ENCODE results near the gene SLC13A1. TPM values are rescaled to one million over a fixed set of nuclear protein-coding genes. Genes with fewer than 3 reads are reported as not detected.
A peak's percentile ranks its signal among the peaks of the same experiment; 100 is the strongest.
"Not testable (repeated sequence)": the region's sequence is repeated elsewhere in the genome, so short reads cannot be mapped to it uniquely, and the experiment has no call there.

Gene SLC13A1
- total RNA-seq, 2 donors from 2014 or later = under 0.01 TPM; not detected in 1

- Histone ChIP-seq H3K27me3 (no peaks in the 10 kb centered on the region), H3K9me3 (no peaks in the 10 kb centered on the region), H3K27ac (no peak overlapping the region), H3K4me1 (peaks cover 3% of the 10 kb centered on the region), H3K36me3 (replicated peaks in 1 of 2; ENCODE audit: insufficient read depth in 1 of 2, low read depth in 2 of 2) (no peaks in the 10 kb centered on the region), H3K4me3 (no peak overlapping the region)
- no peak for TF ChIP-seq CTCF (IDR thresholded peaks at IDR 0.05)
- TF ChIP-seq POLR2A (IDR thresholded peaks at IDR 0.05) = no peak
- DNase-seq (peak in 2 of 4 donors; percentile 23 to 34), ATAC-seq (peak; percentile 35)
- WGBS, 2 donors = 65 to 68% methylated on average over 4 of the region's 4 CpGs
- intact Hi-C loops (cut with DNase I) = no loop called here
These were observed 31.5 kb upstream of the SLC13A1 start for GRCh38 chr7:123231021-123232000.

GRCh38 chr7:123230603-123231002 lies 30.8 kb upstream of the SLC13A1 start:
- intact Hi-C loops (cut with DNase I) = no loop called here
- TF ChIP-seq CTCF (IDR thresholded peaks at IDR 0.05) = no peak
- no peak for TF ChIP-seq POLR2A (IDR thresholded peaks at IDR 0.05)
- no peak overlapping the region for H3K4me3 ChIP-seq
- ATAC-seq = no peak
- H3K27ac ChIP-seq = no peak overlapping the region
- no peaks in the 10 kb centered on the region for H3K27me3 ChIP-seq
- DNase-seq = no peak
- H3K4me1 ChIP-seq = peaks cover 3% of the 10 kb centered on the region
- no peaks in the 10 kb centered on the region for H3K9me3 ChIP-seq
- WGBS, 2 donors = 80 to 81% methylated on average over 11 of the region's 11 CpGs
- H3K36me3 ChIP-seq (replicated peaks in 1 of 2; ENCODE audit: insufficient read depth in 1 of 2, low read depth in 2 of 2) = no peaks in the 10 kb centered on the region

DNA sequence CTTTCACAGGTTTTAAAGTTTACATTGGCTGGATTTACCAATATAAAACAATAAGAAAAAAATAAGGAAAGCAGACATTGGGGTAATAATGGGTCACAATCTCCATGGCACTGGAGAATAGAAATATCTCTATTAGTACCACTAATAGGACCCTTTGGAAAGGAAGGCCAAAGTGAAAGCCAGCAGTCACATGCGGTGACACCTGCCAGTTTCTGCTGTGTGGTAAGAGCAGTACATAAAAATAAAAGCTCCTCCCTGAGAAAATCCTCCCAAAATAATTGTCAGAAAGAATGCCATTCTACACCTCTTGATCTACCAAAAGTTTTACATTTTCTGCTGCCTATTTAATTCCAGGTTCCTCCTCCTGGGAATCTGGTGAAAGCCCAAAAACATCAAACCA lies 30.4 kb upstream of the SLC13A1 start:
- Histone ChIP-seq H3K36me3 (replicated peaks in 1 of 2; ENCODE audit: insufficient read depth in 1 of 2, low read depth in 2 of 2) (no peaks in the 10 kb centered on the region), H3K4me3 (no peak overlapping the region), H3K4me1 (peaks cover 3% of the 10 kb centered on the region), H3K9me3 (no peaks in the 10 kb centered on the region), H3K27ac (no peak overlapping the region), H3K27me3 (no peaks in the 10 kb centered on the region)
- 79 to 95% methylated on average over 1 of the region's 1 CpG for WGBS, 2 donors
- no peak for TF ChIP-seq POLR2A (IDR thresholded peaks at IDR 0.05)
- no peak for TF ChIP-seq CTCF (IDR thresholded peaks at IDR 0.05)
- DNase-seq (peak in 1 of 4 donors; percentile 27), ATAC-seq (no peak)
- intact Hi-C loops (cut with DNase I) = no loop called here

DNA sequence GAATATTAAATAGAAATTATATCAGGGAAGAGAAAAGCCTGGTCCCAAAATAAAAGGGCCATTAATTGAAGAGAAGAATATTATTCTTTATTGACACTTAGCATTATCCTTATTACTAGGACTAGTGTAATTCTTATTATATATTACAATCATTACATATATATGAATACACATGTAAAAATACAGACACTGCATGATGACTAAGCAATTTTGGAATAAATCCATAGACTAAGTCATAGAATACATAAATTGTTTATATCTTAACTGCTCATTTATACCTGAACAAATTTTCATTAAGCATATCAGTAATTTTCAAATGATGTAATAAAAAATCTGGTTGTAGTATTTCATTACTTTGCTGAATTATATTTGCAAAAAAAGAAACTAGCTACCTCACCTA lies 29.7 kb upstream of the SLC13A1 start:
- Histone ChIP-seq H3K4me1 (peaks cover 3% of the 10 kb centered on the region), H3K27me3 (no peaks in the 10 kb centered on the region), H3K27ac (no peak overlapping the region), H3K4me3 (no peak overlapping the region), H3K36me3 (replicated peaks in 1 of 2; ENCODE audit: insufficient read depth in 1 of 2, low read depth in 2 of 2) (no peaks in the 10 kb centered on the region), H3K9me3 (no peaks in the 10 kb centered on the region)
- ATAC-seq = no peak
- intact Hi-C loops (cut with DNase I) = no loop called here
- TF ChIP-seq CTCF (IDR thresholded peaks at IDR 0.05) (no peak), POLR2A (IDR thresholded peaks at IDR 0.05) (no peak)
- DNase-seq = no peak

- H3K36me3 ChIP-seq (replicated peaks in 1 of 2; ENCODE audit: insufficient read depth in 1 of 2, low read depth in 2 of 2) = not testable (repeated sequence)
These were observed 27.9 kb upstream of the SLC13A1 start for GRCh38 chr7:123227666-123228065.

More at GRCh38 chr7:123227666-123228065, 27.9 kb upstream of the SLC13A1 start:
- H3K9me3 ChIP-seq; ATAC-seq; H3K27me3 ChIP-seq; H3K27ac ChIP-seq; intact Hi-C loops (cut with DNase I); DNase-seq; H3K4me3 ChIP-seq; H3K4me1 ChIP-seq: not testable (repeated sequence)
- WGBS, 2 donors = 88 to 90% methylated on average over 6 of the region's 6 CpGs

Data from body of pancreas (tissue), 4 donors.